ENCODE results near the gene C7orf57.

DNA sequence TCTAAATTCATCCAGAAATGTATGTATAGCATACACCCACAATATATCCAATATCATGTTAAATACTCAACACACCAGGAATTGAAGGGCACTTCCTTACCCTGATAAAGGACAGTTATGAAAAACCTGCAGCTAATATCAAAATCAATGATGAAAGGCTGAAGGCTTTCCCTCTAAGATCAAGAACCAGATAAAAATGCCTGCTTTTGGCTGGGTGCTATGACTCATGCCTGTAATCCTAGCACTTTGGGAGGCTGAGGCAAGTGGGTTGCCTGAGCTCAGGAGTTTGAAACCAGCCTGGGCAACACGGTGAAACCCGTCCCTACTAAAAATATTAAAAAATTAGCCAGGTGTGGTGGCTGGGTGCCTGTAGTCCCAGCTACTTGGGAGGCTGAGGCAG lies 32.1 kb downstream of the C7orf57 start:
- TF ChIP-seq, protein P1, sequence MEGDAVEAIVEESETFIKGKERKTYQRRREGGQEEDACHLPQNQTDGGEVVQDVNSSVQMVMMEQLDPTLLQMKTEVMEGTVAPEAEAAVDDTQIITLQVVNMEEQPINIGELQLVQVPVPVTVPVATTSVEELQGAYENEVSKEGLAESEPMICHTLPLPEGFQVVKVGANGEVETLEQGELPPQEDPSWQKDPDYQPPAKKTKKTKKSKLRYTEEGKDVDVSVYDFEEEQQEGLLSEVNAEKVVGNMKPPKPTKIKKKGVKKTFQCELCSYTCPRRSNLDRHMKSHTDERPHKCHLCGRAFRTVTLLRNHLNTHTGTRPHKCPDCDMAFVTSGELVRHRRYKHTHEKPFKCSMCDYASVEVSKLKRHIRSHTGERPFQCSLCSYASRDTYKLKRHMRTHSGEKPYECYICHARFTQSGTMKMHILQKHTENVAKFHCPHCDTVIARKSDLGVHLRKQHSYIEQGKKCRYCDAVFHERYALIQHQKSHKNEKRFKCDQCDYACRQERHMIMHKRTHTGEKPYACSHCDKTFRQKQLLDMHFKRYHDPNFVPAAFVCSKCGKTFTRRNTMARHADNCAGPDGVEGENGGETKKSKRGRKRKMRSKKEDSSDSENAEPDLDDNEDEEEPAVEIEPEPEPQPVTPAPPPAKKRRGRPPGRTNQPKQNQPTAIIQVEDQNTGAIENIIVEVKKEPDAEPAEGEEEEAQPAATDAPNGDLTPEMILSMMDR (IDR thresholded peaks at IDR 0.05) = no peak
- TF ChIP-seq, protein P2, sequence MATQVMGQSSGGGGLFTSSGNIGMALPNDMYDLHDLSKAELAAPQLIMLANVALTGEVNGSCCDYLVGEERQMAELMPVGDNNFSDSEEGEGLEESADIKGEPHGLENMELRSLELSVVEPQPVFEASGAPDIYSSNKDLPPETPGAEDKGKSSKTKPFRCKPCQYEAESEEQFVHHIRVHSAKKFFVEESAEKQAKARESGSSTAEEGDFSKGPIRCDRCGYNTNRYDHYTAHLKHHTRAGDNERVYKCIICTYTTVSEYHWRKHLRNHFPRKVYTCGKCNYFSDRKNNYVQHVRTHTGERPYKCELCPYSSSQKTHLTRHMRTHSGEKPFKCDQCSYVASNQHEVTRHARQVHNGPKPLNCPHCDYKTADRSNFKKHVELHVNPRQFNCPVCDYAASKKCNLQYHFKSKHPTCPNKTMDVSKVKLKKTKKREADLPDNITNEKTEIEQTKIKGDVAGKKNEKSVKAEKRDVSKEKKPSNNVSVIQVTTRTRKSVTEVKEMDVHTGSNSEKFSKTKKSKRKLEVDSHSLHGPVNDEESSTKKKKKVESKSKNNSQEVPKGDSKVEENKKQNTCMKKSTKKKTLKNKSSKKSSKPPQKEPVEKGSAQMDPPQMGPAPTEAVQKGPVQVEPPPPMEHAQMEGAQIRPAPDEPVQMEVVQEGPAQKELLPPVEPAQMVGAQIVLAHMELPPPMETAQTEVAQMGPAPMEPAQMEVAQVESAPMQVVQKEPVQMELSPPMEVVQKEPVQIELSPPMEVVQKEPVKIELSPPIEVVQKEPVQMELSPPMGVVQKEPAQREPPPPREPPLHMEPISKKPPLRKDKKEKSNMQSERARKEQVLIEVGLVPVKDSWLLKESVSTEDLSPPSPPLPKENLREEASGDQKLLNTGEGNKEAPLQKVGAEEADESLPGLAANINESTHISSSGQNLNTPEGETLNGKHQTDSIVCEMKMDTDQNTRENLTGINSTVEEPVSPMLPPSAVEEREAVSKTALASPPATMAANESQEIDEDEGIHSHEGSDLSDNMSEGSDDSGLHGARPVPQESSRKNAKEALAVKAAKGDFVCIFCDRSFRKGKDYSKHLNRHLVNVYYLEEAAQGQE (IDR thresholded peaks at IDR 0.05; ENCODE audit: insufficient read depth in 1 of 2, low read depth in 2 of 2, low read length in 1 of 2) = no peak
- TF ChIP-seq POLR2AphosphoS5 (IDR thresholded peaks at IDR 0.05; ENCODE audit: low read depth, low read length) (no peak), SIN3A (IDR thresholded peaks at IDR 0.05; ENCODE audit: borderline replicate concordance, insufficient read depth, low read depth, low read length) (no peak)
